Measurements from ENCODE around the gene PTGER1. TPM values are rescaled to one million over a fixed set of nuclear protein-coding genes. Genes with fewer than 3 reads are reported as not detected.

Gene PTGER1
- total and polyA plus RNA-seq, 2 of the 13 experiments (the other 11 are each of a cell fraction or from before 2014, with no cell fraction given): 0.13 TPM; not detected in 1

DNA sequence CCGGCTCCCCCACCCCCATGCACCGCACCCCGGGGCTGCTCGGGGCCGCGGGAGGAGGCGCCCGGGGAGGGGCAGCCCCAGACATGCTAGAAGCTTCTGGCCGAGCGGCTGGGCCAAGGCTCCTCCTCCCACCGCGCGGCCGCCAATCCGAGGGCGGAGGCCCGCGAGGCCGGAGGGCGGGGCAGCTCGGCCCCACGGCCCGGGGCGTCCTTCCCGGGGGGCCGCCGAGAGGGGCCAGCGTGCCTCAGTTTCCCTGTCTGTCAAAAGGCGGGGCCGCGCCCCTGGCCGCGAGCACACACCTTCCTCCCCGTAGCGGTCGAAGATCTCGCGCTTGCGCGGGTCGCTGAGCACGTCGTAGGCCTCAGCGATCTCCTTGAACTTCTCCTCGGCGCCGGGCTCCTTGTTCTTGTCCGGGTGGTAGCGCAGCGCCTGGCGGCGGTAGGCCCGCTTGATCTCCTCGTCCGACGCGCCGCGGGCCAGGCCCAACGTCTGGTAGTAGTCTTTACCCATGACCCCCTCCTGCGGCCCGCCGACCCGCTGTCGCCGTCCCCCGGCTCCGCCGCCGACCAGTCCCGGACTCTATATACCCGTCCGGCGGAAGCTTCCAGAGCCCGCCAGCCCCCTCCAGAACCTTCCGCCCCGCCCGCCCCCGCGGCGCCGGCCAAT is 42.8 kb upstream of the PTGER1 start, which contains the start of gene DNAJB1 (continued):
- TF ChIP-seq ZNF281 (CRISPR knock-in tag; IDR thresholded peaks at IDR 0.05; ENCODE audit: borderline replicate concordance) (no peak; the same call in none of the 2 replicates), HNF1A (IDR thresholded peaks at IDR 0.05; ENCODE audit: low read depth) (no peak), HNF1A (CRISPR knock-in tag; IDR thresholded peaks at IDR 0.05; ENCODE audit: borderline replicate concordance) (0 out of 2 replicates have a peak, but pooled peaks have one; percentile 43), ZNF713 (CRISPR knock-in tag; IDR thresholded peaks at IDR 0.05) (no peak), ZNF292 (CRISPR knock-in tag; IDR thresholded peaks at IDR 0.05; ENCODE audit: borderline replicate concordance, low read depth) (no peak), CBX5 (CRISPR knock-in tag; IDR thresholded peaks at IDR 0.05; ENCODE audit: borderline replicate concordance) (peak; percentile 59; the same call in 1 of the 2 replicates), ZNF280D (CRISPR knock-in tag; IDR thresholded peaks at IDR 0.05) (no peak), CBX1 (IDR thresholded peaks at IDR 0.05; ENCODE audit: low read depth) (no peak), MYC (CRISPR knock-in tag; IDR thresholded peaks at IDR 0.05; ENCODE audit: borderline replicate concordance) (peak; percentile 31), DMAP1 (CRISPR knock-in tag; IDR thresholded peaks at IDR 0.05) (peak; percentile 62; the same call in 1 of the 2 replicates)
- TF ChIP-seq, protein P1, sequence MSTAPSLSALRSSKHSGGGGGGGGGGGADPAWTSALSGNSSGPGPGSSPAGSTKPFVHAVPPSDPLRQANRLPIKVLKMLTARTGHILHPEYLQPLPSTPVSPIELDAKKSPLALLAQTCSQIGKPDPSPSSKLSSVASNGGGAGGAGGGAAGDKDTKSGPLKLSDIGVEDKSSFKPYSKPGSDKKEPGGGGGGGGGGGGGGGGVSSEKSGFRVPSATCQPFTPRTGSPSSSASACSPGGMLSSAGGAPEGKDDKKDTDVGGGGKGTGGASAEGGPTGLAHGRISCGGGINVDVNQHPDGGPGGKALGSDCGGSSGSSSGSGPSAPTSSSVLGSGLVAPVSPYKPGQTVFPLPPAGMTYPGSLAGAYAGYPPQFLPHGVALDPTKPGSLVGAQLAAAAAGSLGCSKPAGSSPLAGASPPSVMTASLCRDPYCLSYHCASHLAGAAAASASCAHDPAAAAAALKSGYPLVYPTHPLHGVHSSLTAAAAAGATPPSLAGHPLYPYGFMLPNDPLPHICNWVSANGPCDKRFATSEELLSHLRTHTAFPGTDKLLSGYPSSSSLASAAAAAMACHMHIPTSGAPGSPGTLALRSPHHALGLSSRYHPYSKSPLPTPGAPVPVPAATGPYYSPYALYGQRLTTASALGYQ (CRISPR knock-in tag; IDR thresholded peaks at IDR 0.05): peak; percentile 46; the same call in 1 of the 2 replicates
- TF ChIP-seq, protein P2, sequence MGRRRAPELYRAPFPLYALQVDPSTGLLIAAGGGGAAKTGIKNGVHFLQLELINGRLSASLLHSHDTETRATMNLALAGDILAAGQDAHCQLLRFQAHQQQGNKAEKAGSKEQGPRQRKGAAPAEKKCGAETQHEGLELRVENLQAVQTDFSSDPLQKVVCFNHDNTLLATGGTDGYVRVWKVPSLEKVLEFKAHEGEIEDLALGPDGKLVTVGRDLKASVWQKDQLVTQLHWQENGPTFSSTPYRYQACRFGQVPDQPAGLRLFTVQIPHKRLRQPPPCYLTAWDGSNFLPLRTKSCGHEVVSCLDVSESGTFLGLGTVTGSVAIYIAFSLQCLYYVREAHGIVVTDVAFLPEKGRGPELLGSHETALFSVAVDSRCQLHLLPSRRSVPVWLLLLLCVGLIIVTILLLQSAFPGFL (CRISPR knock-in tag; IDR thresholded peaks at IDR 0.05): no peak
- TF ChIP-seq, protein P3, sequence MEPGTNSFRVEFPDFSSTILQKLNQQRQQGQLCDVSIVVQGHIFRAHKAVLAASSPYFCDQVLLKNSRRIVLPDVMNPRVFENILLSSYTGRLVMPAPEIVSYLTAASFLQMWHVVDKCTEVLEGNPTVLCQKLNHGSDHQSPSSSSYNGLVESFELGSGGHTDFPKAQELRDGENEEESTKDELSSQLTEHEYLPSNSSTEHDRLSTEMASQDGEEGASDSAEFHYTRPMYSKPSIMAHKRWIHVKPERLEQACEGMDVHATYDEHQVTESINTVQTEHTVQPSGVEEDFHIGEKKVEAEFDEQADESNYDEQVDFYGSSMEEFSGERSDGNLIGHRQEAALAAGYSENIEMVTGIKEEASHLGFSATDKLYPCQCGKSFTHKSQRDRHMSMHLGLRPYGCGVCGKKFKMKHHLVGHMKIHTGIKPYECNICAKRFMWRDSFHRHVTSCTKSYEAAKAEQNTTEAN (CRISPR knock-in tag; conservative IDR thresholded peaks at IDR 0.05): no peak
